Measurements from ENCODE around the gene SHROOM4. TPM values are rescaled to one million over a fixed set of nuclear protein-coding genes. Genes with fewer than 3 reads are reported as not detected.

SHROOM4 gene
- total and polyA plus RNA-seq, 4 donors = 0.62 to 2.3 (median 0.93) TPM

- peaks cover 0 to 3% (median 0%) of the 10 kb centered on the region in 4 donors for H3K27me3 ChIP-seq (ENCODE audit: control insufficient read depth in 4 of 4, insufficient read depth in 4 of 4, low read length in 3 of 4)
- H3K9ac ChIP-seq (ENCODE audit: low read depth in 1 of 2, low read length in 2 of 2) = no peak overlapping the region
- no peaks in the 10 kb centered on the region for H3K9me3 ChIP-seq (ENCODE audit: control insufficient read depth in 4 of 4, low read length in 3 of 4)
- no peak overlapping the region for H3K27ac ChIP-seq (ENCODE audit: low read depth in 1 of 2, low read length in 2 of 2)
- no peak for TF ChIP-seq CTCF (IDR thresholded peaks at IDR 0.05; ENCODE audit: low read depth, low read length, missing input control)
- H3K4me3 ChIP-seq (ENCODE audit: low read depth in 1 of 3, low read length in 3 of 3) = no peak overlapping the region
- H3K4me1 ChIP-seq (ENCODE audit: control insufficient read depth in 4 of 4, insufficient read depth in 4 of 4, low read length in 3 of 4) = no peaks in the 10 kb centered on the region
- no peaks in the 10 kb centered on the region for H3K36me3 ChIP-seq (ENCODE audit: control insufficient read depth in 4 of 4, insufficient read depth in 3 of 4, low read depth in 1 of 4, low read length in 3 of 4)
- no peak for DNase-seq (ENCODE audit: low spot score)
These were observed 219.2 kb downstream of the SHROOM4 start for GRCh38 chrX:50594788-50595187.

GRCh38 chrX:50586980-50587379, 227.0 kb downstream of the SHROOM4 start:
- H3K9me3 ChIP-seq (ENCODE audit: control insufficient read depth in 4 of 4, low read length in 3 of 4) = peaks cover 0 to 2% (median 0%) of the 10 kb centered on the region in 4 donors
- 94% methylated on average over 3 of the region's 3 CpGs for WGBS
- no peak for DNase-seq (ENCODE audit: low spot score)
- no peaks in the 10 kb centered on the region for H3K36me3 ChIP-seq (ENCODE audit: control insufficient read depth in 4 of 4, insufficient read depth in 3 of 4, low read depth in 1 of 4, low read length in 3 of 4)
- no peak overlapping the region for H3K9ac ChIP-seq (ENCODE audit: low read depth in 1 of 2, low read length in 2 of 2)
- no peak overlapping the region for H3K27ac ChIP-seq (ENCODE audit: low read depth in 1 of 2, low read length in 2 of 2)
- TF ChIP-seq SP1 (IDR thresholded peaks at IDR 0.05) = no peak
- TF ChIP-seq ZBTB33 (IDR thresholded peaks at IDR 0.05) = no peak
- no peak for TF ChIP-seq REST (IDR thresholded peaks at IDR 0.05)
- TF ChIP-seq JUND (IDR thresholded peaks at IDR 0.05) = no peak
- TF ChIP-seq YY1 (IDR thresholded peaks at IDR 0.05) = no peak
- TF ChIP-seq EGR1 (IDR thresholded peaks at IDR 0.05; ENCODE audit: low read depth in 2 of 2) = no peak
- no peak for TF ChIP-seq HNF4G (IDR thresholded peaks at IDR 0.05)
- no peak for TF ChIP-seq TAF1 (conservative IDR thresholded peaks at IDR 0.05)
- TF ChIP-seq FOXA2 (IDR thresholded peaks at IDR 0.05) = no peak
- no peak for TF ChIP-seq NR2F2 (IDR thresholded peaks at IDR 0.05)
- TF ChIP-seq HNF4A (conservative IDR thresholded peaks at IDR 0.05) = no peak
- no peak for TF ChIP-seq ATF3 (IDR thresholded peaks at IDR 0.05)
- TF ChIP-seq RAD21 (IDR thresholded peaks at IDR 0.05) = no peak
- no peak for TF ChIP-seq CTCF (IDR thresholded peaks at IDR 0.05; ENCODE audit: low read depth, low read length, missing input control)
- TF ChIP-seq GABPA (IDR thresholded peaks at IDR 0.05 in 1 of 2, conservative IDR thresholded peaks at IDR 0.05 in 1 of 2) = no peak
- no peak overlapping the region for H3K4me3 ChIP-seq (ENCODE audit: low read depth in 1 of 3, low read length in 3 of 3)
- no peaks in the 10 kb centered on the region for H3K27me3 ChIP-seq (ENCODE audit: control insufficient read depth in 4 of 4, insufficient read depth in 4 of 4, low read length in 3 of 4)
- peaks cover 0 to 8% (median 5%) of the 10 kb centered on the region in 4 donors for H3K4me1 ChIP-seq (ENCODE audit: control insufficient read depth in 4 of 4, insufficient read depth in 4 of 4, low read length in 3 of 4)

Measured in liver (tissue), 9 donors.